Esophagus muscularis mucosa (tissue), 3 donors: Measurements from ENCODE around the gene OR2A42.
"Not testable (repeated sequence)": the region's sequence is repeated elsewhere in the genome, so short reads cannot be mapped to it uniquely, and the experiment has no call there.

Experiments used
- CTCF ChIP-seq, 3 experiments: fragments of 200-600 bp in 2 of 3; fragments of 450-650 bp in 1 of 3; sonication (generic) in 2 of 3; IDR thresholded peaks; one replicate each; pipeline ENCODE4 v1.5.1; 2017 to 2019; ENCODE audit warnings: antibody characterized with exemption in 3 of 3, mild to moderate bottlenecking in 2 of 3, moderate library complexity in 1 of 3
- POLR2A ChIP-seq: fragments of 450-650 bp; IDR thresholded peaks from one replicate; pipeline ENCODE4 v1.6.1; 2017; ENCODE audit warnings: antibody characterized with exemption, moderate library complexity, mild to moderate bottlenecking, low read depth
- POLR2AphosphoS5 ChIP-seq, 2 donors: sonication (generic); formaldehyde crosslinking; IDR thresholded peaks; one replicate each; pipeline ENCODE4 v1.6.1; 2017; ENCODE audit warnings: antibody characterized with exemption in 2 of 2

GRCh38 chr7:144203086-144203485, 36.3 kb downstream of the OR2A42 start:
- not testable (repeated sequence) for TF ChIP-seq POLR2A; CTCF (IDR thresholded peaks at IDR 0.05); POLR2AphosphoS5 (IDR thresholded peaks at IDR 0.05)
